GM23338 (cell line): ENCODE results near the gene SLC2A4RG. TPM values are rescaled to one million over a fixed set of nuclear protein-coding genes. Genes with fewer than 3 reads are reported as not detected.

Experiments
- ATAC-seq: fragments of 200-7000 bp; cut with Tn5 transposase; 3 replicates; pipeline ENCODE4 v1.9.1; 2020
- DNase-seq: peaks from one replicate; pipeline ENCODE4 v3.0.0-alpha.2; 2015; ENCODE audit warnings: low spot score
- H2AFZ ChIP-seq: fragments of 200-600 bp; sonication (generic); 2 replicates; pipeline ENCODE4 v1.8.0; 2016; ENCODE audit warnings: antibody characterized with exemption, mild to moderate bottlenecking, moderate library complexity
- H3F3A ChIP-seq: fragments of 200-600 bp; sonication (generic); replicated peaks from 2 replicates; pipeline ENCODE4 v1.8.0; 2017; ENCODE audit warnings: antibody characterized with exemption, mixed run types, low read depth
- H3K27ac ChIP-seq: fragments of 200-600 bp; sonication (generic); 2 replicates; pipeline ENCODE4 v1.6.1; 2016; ENCODE audit warnings: low read depth
- H3K27me3 ChIP-seq: fragments of 200-600 bp; sonication (generic); 2 replicates; pipeline ENCODE4 v1.8.0; 2016; ENCODE audit warnings: mild to moderate bottlenecking, mixed run types, moderate library complexity; ENCODE audit not compliant: insufficient read depth
- H3K36me3 ChIP-seq: fragments of 200-600 bp; sonication (generic); 2 replicates; pipeline ENCODE4 v1.8.0; 2016; ENCODE audit warnings: mild to moderate bottlenecking; ENCODE audit not compliant: insufficient read depth
- H3K4me1 ChIP-seq: fragments of 200-600 bp; sonication (generic); 2 replicates; pipeline ENCODE4 v1.8.0; 2016; ENCODE audit warnings: mild to moderate bottlenecking, moderate library complexity; ENCODE audit not compliant: insufficient read depth
- H3K4me2 ChIP-seq: fragments of 200-600 bp; sonication (generic); 2 replicates; pipeline ENCODE4 v1.7.1; 2017; ENCODE audit warnings: mixed run types
- H3K4me3 ChIP-seq: fragments of 200-600 bp; sonication (generic); 2 replicates; pipeline ENCODE4 v1.6.1; 2016; ENCODE audit warnings: mixed run types
- H3K79me2 ChIP-seq: fragments of 200-600 bp; sonication (generic); replicated peaks from 2 replicates; pipeline ENCODE4 v1.8.0; 2017; ENCODE audit warnings: mild to moderate bottlenecking; ENCODE audit not compliant: insufficient read depth
- H3K9me2 ChIP-seq: fragments of 200-600 bp; sonication (generic); 2 replicates; pipeline ENCODE4 v1.8.0; 2017; ENCODE audit not compliant: insufficient read depth
- H4K20me1 ChIP-seq: fragments of 200-600 bp; sonication (generic); replicated peaks from 2 replicates; pipeline ENCODE4 v1.8.0; 2017; ENCODE audit warnings: mild to moderate bottlenecking; ENCODE audit not compliant: insufficient read depth
- H3K27ac Mint-ChIP-seq: 2 replicates; pipeline ENCODE4 v1.8.0; 2020; ENCODE audit warnings: inconsistent platforms, mild to moderate bottlenecking, moderate library complexity, mixed read lengths
- H3K27me3 Mint-ChIP-seq: 3 replicates; pipeline ENCODE4 v1.8.0; 2022; ENCODE audit warnings: low read depth, mild to moderate bottlenecking, moderate library complexity, mixed read lengths, inconsistent platforms; ENCODE audit not compliant: insufficient read depth, poor library complexity
- H3K36me3 Mint-ChIP-seq: 3 replicates; pipeline ENCODE4 v1.8.0; 2021; ENCODE audit warnings: low read depth, mild to moderate bottlenecking, inconsistent platforms, moderate library complexity, mixed read lengths
- H3K4me1 Mint-ChIP-seq: 3 replicates; pipeline ENCODE4 v1.8.0; 2020; ENCODE audit warnings: mild to moderate bottlenecking, inconsistent platforms, mixed read lengths
- H3K4me3 Mint-ChIP-seq: 3 replicates; pipeline ENCODE4 v1.8.0; 2021; ENCODE audit warnings: moderate library complexity, mild to moderate bottlenecking, inconsistent platforms, mixed read lengths
- H3K9me3 Mint-ChIP-seq: 3 replicates; pipeline ENCODE4 v1.8.0; 2020; ENCODE audit warnings: moderate library complexity, mild to moderate bottlenecking, inconsistent platforms, mixed read lengths
- CREB1 ChIP-seq: fragments of 250-450 bp; sonication (Bioruptor Pico); IDR thresholded peaks from 2 replicates; pipeline ENCODE4 v1.5.0; 2020; ENCODE audit warnings: low read depth, mild to moderate bottlenecking, moderate library complexity
- CTCF ChIP-seq, 2 experiments: fragments of 200-600 bp in 1 of 2; sonication (generic) in 1 of 2; conservative IDR thresholded peaks; 2 replicates each; pipeline versions ENCODE4 v1.5.1 to v1.6.1; 2016 to 2017; ENCODE audit warnings: antibody characterized with exemption in 2 of 2, low read depth in 2 of 2, mild to moderate bottlenecking in 2 of 2, moderate library complexity in 1 of 2
- ETS1 ChIP-seq: IDR thresholded peaks from 2 replicates; pipeline ENCODE4 v1.6.1; 2016; ENCODE audit warnings: antibody characterized with exemption
- EZH2 ChIP-seq: fragments of 200-600 bp; sonication (generic); IDR thresholded peaks from one replicate; pipeline ENCODE4 v1.8.0; 2017; ENCODE audit warnings: antibody characterized with exemption, mild to moderate bottlenecking, low read depth; ENCODE audit not compliant: unreplicated experiment
- EZH2phosphoT487 ChIP-seq: fragments of 200-600 bp; sonication (generic); IDR thresholded peaks from one replicate; pipeline ENCODE4 v1.8.1; 2018; ENCODE audit warnings: antibody characterized with exemption; ENCODE audit not compliant: unreplicated experiment
- JUNB ChIP-seq: IDR thresholded peaks from one replicate; pipeline ENCODE4 v1.6.1; 2016; ENCODE audit warnings: antibody characterized with exemption; ENCODE audit not compliant: unreplicated experiment
- NANOG ChIP-seq: IDR thresholded peaks from 2 replicates; pipeline ENCODE4 v1.6.1; 2016; ENCODE audit warnings: antibody characterized with exemption, borderline replicate concordance
- POLR2AphosphoS5 ChIP-seq: IDR thresholded peaks from 2 replicates; pipeline ENCODE4 v1.6.1; 2016; ENCODE audit warnings: antibody characterized with exemption, low read depth
- STAT1 ChIP-seq: IDR thresholded peaks from one replicate; pipeline ENCODE4 v1.6.1; 2016; ENCODE audit warnings: antibody characterized with exemption; ENCODE audit not compliant: unreplicated experiment
- ZNF331 ChIP-seq: fragments of 250-450 bp; sonication (Bioruptor Pico); IDR thresholded peaks from 2 replicates; pipeline ENCODE4 v1.5.0; 2020; ENCODE audit warnings: low read depth, mild to moderate bottlenecking, moderate library complexity
- ZNF462 ChIP-seq: fragments of 250-450 bp; sonication (Bioruptor Pico); IDR thresholded peaks from 2 replicates; pipeline ENCODE4 v1.5.0; 2020; ENCODE audit warnings: mild to moderate bottlenecking, moderate library complexity
- polyA plus RNA-seq: library from polyadenylated mRNA; unstranded; fragments of >200 nt; fragmentation: Nextera tagmentation; extraction: Ambion mirVana; gene quantifications from 2 replicates; pipeline ENCODE4 v1.2.1, GENCODE V29; 2016
- total RNA-seq: library from RNA; depleted of rRNA; stranded (reverse); fragments of >200 nt; shearing (Covaris generic); gene quantifications from 2 replicates; pipeline ENCODE4 v1.2.3, GENCODE V29; 2014

The SLC2A4RG gene
- total and polyA plus RNA-seq, 2 experiments from 2014 or later = 22.8 to 42.0 TPM

GRCh38 chr20:63703976-63704748 lies 35.4 kb upstream of the SLC2A4RG start (continued):
- TF ChIP-seq ETS1 = no peak
- no peak for TF ChIP-seq NANOG
- no peak for TF ChIP-seq CREB1
- no peak for TF ChIP-seq JUNB
- TF ChIP-seq POLR2AphosphoS5 = no peak
- no peak for TF ChIP-seq ZNF331 (CRISPR knock-in tag)
- TF ChIP-seq CTCF (conservative IDR thresholded peaks at IDR 0.05; ENCODE audit: low read depth in 2 of 2) = no peak

GRCh38 chr20:63704749-63705117 lies 34.8 kb upstream of the SLC2A4RG start:
- Mint-ChIP-seq H3K27me3 (peaks cover 12% of the 10 kb centered on the region), H3K36me3 (peaks cover 23% of the 10 kb centered on the region), H3K27ac (no peak overlapping the region), H3K4me1 (peaks cover 10% of the 10 kb centered on the region), H3K4me3 (no peak overlapping the region), H3K9me3 (no peaks in the 10 kb centered on the region)
- no peak overlapping the region for H2AFZ ChIP-seq
- no peak overlapping the region for H3K4me2 ChIP-seq
- DNase-seq (no peak), ATAC-seq (no peak)
- peaks cover 14% of the 10 kb centered on the region for H4K20me1 ChIP-seq
- no peaks in the 10 kb centered on the region for H3K36me3 ChIP-seq
- H3K27ac ChIP-seq = no peak overlapping the region
- peaks cover 8% of the 10 kb centered on the region; the same call in 1 of the 2 replicates for H3F3A ChIP-seq
- peaks cover 22% of the 10 kb centered on the region for H3K79me2 ChIP-seq
- H3K9me2 ChIP-seq = no peaks in the 10 kb centered on the region
- no peaks in the 10 kb centered on the region; the same call in 1 of the 2 replicates for H3K4me1 ChIP-seq
- no peaks in the 10 kb centered on the region for H3K27me3 ChIP-seq
- no peak overlapping the region for H3K4me3 ChIP-seq
- TF ChIP-seq EZH2phosphoT487 (no peak), EZH2 (no peak), ETS1 (no peak), JUNB (no peak), ZNF331 (CRISPR knock-in tag) (no peak), CREB1 (no peak), NANOG (no peak), STAT1 (no peak), ZNF462 (CRISPR knock-in tag) (no peak), CTCF (conservative IDR thresholded peaks at IDR 0.05; ENCODE audit: low read depth in 2 of 2) (no peak)
